Measurements from ENCODE around the gene AGO1.

AGO1 gene

DNA sequence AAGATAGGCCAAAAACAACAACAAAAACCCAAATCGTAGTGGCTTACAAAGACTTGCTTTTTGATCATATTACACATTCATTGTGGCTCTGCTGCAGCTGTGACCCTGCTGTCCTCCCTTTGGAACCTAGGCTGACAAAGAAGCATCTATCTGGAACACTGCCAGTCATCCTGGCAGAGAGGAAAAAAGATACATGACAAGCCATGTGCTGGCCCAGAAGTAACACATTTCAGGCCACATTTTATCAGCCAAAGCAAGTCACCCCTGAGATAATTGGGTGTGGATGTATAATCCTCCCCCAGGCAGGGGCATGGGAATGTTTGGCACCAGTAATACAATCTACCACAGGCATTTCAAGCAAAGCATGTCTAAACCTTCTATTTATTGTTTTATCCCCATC lies 37.2 kb upstream of the AGO1 start:
- no peak for DNase-seq (ENCODE audit: extremely low read depth, low read depth)
- TF ChIP-seq, protein P1, sequence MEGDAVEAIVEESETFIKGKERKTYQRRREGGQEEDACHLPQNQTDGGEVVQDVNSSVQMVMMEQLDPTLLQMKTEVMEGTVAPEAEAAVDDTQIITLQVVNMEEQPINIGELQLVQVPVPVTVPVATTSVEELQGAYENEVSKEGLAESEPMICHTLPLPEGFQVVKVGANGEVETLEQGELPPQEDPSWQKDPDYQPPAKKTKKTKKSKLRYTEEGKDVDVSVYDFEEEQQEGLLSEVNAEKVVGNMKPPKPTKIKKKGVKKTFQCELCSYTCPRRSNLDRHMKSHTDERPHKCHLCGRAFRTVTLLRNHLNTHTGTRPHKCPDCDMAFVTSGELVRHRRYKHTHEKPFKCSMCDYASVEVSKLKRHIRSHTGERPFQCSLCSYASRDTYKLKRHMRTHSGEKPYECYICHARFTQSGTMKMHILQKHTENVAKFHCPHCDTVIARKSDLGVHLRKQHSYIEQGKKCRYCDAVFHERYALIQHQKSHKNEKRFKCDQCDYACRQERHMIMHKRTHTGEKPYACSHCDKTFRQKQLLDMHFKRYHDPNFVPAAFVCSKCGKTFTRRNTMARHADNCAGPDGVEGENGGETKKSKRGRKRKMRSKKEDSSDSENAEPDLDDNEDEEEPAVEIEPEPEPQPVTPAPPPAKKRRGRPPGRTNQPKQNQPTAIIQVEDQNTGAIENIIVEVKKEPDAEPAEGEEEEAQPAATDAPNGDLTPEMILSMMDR (IDR thresholded peaks at IDR 0.05; ENCODE audit: low read depth, low read length), result no peak

DNA sequence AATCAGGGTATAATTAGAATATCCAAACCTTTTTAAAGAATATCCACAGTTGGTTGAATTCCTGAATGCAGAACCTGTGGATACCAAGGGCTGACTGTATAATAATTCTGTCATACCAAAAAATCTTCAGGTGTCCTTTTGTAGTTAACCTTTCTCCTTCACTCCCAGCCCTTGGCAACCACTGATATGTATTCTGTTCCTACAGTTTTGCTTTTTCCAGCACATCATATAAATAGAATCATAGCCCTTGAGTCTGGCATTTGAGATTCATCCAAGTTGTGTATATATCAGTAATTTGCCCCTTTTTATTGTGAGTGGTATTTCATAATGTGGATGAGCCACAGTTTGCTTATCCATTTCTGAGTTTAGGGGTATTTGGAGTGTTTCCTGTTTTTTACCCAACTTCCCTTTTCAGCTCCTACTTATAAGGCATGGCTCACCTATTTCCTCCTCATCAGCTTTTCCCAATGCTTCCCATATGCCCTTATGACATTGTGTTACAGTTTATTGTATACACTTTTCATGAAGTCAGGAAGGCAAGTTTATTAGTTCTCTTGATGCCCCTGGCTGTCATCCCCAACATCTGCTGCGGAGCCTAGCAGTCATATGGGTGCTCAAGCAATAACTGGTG lies 35.0 kb upstream of the AGO1 start:
- no peak for DNase-seq (ENCODE audit: extremely low read depth, low read depth)
- TF ChIP-seq, protein P1 (IDR thresholded peaks at IDR 0.05; ENCODE audit: low read depth, low read length), result no peak

DNA sequence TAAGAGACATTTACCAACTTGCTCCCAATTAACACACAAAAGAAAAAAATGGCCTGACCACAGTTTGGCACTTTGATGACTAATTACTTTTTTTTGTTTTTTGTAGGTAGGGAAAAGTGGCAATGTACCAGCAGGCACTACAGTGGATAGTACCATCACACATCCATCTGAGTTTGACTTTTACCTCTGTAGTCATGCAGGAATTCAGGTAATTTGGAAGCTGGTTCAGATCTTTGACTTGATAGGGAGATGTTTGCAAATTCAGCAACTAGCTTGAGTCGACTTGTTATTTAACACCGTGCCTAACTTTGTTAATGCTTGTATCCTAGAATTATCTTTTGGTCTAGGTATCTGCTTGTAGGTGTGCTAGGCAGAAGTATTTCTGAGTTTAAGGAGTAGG lies 33.0 kb upstream of the AGO1 start:
- no peak for DNase-seq (ENCODE audit: extremely low read depth, low read depth)
- TF ChIP-seq, protein P1 (IDR thresholded peaks at IDR 0.05; ENCODE audit: low read depth, low read length), result no peak

DNA sequence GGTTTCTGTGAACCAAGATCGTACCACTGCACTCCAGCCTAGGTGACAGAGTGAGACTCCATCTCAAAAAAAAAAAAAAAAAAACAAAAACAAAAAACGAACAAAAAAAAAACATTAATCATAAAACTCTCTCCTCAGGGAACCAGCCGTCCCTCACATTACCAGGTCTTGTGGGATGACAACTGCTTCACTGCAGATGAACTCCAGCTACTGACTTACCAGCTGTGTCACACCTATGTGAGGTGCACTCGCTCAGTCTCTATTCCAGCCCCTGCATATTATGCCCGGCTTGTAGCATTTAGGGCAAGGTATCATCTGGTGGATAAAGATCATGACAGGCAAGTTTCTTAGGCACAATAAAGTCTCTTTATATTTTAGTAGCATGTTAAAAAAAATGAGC lies 32.3 kb upstream of the AGO1 start:
- TF ChIP-seq, protein P1 (IDR thresholded peaks at IDR 0.05; ENCODE audit: low read depth, low read length), result no peak
- no peak for DNase-seq (ENCODE audit: extremely low read depth, low read depth)

DNA sequence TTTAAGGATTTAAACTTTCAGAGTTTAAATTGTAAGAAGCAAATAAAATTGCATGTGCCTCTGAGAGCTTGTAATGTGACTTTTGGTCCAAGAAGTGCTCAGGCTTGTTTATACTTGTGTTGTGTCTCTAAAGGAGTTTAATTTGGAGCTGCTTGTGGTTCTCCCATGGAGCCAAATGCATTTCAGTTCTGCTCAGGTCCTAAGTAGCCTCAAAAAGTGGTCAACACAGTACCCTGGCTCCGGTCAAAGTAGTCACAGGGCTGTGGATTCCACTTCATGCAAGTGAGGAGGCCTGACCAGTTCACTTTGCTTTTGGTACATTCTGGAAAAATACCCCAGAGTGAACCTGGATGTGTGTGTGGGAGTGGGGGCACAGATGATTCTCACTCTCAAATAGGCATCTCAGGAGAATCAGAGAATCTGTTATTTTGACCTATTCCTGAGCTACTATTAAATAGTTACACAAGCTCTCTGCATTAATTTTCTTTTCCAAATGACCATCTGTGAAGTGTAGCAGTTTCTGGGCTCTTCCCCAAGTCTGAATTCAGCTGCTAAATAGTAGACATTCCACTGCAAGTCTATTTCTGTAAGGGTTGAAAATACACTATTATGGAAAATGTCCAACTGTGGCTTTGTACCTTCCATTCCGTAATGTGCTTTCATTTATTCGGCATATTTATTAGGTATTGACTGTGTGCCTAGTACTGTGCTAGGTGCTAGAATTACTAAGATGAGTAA lies 31.7 kb upstream of the AGO1 start:
- TF ChIP-seq, protein P1 (IDR thresholded peaks at IDR 0.05; ENCODE audit: low read depth, low read length), result no peak
- DNase-seq (ENCODE audit: extremely low read depth, low read depth), result peak; percentile 32

DNA sequence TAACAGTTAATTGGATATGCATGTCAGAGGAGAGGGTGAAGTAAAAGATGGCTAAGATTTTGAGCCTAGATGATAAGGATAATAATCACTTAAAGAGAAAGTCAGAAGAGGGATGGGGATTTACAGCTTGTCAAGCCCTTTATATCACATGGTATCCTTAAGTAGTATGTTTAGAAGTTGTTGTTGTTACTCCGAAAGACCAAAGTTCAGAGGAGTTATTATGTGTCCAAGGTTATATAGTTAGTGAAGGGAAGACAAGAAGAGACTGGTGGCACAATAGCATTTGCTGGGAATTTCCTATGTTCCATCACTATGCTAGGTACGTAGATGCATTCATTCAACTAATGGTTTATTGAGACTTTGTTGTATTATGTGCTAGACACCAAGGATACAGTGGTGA lies 30.8 kb upstream of the AGO1 start:
- no peak for DNase-seq (ENCODE audit: extremely low read depth, low read depth)
- TF ChIP-seq, protein P1 (IDR thresholded peaks at IDR 0.05; ENCODE audit: low read depth, low read length), result no peak

DNA sequence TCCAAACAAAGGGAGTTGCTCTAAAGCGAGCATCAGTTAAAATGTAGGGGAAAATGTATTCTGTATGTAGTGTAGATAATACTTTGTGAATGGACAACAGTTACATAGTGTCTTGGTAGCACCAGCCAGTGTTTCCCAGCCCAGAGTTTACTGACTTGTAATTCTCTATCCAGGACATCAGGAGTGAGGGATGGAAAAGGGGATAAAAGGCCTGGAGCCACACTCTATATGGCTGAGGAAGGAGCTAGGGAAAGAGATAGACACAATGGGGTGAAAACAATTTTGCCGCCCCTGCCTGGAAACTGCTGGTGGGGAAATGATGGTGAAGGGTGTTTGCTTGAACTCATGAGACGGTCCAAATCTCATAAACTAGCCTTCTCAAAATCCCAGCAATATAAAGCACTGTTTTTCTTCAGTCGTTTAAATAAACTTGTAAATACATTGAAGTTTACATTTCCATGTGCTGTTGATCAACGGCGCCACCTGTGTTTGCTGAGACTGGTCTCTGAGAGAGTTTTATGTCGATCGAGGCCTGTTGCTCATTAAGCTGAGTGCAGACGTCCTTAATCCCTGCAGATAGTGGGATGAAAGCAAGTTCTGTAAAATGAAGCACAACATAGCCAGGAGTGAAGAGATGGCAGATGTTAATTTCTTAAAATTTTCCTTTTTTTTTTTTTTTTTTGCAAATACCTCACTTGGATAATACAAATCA lies 27.9 kb upstream of the AGO1 start:
- DNase-seq (ENCODE audit: extremely low read depth, low read depth), result no peak
- TF ChIP-seq, protein P1 (IDR thresholded peaks at IDR 0.05; ENCODE audit: low read depth, low read length), result no peak

Measured in AG09319 (cell line).